Measurements from ENCODE around the gene FNIP2.

Gene FNIP2

GRCh38 chr4:158836002-158836369 is 67.2 kb downstream of the FNIP2 start:
- peaks cover 2 to 3% of the 10 kb centered on the region in 2 donors for H3K36me3 Mint-ChIP-seq

GRCh38 chr4:158836828-158837449 is 68.1 kb downstream of the FNIP2 start:
- Mint-ChIP-seq H3K27me3 (peaks cover 50 to 61% of the 10 kb centered on the region in 2 donors), H3K27ac (no peak overlapping the region), H3K4me1 (no peaks in the 10 kb centered on the region), H3K4me3 (no peak overlapping the region), H3K36me3 (peaks cover 2 to 3% of the 10 kb centered on the region in 2 donors), H3K9me3 (no peaks in the 10 kb centered on the region)
- no peak for ATAC-seq (replicated peaks)
- no peak for DNase-seq

More at GRCh38 chr4:158836002-158836369, 67.2 kb downstream of the FNIP2 start:
- ATAC-seq (replicated peaks) (no peak), DNase-seq (no peak)
- Mint-ChIP-seq H3K4me3 (no peak overlapping the region), H3K27ac (no peak overlapping the region), H3K27me3 (peaks cover 48 to 55% of the 10 kb centered on the region in 2 donors), H3K9me3 (no peaks in the 10 kb centered on the region), H3K4me1 (no peaks in the 10 kb centered on the region)

GRCh38 chr4:158837527-158838141 is 68.8 kb downstream of the FNIP2 start:
- Mint-ChIP-seq H3K27ac (no peak overlapping the region), H3K4me1 (no peaks in the 10 kb centered on the region), H3K27me3 (peaks cover 49 to 63% of the 10 kb centered on the region in 2 donors), H3K4me3 (no peak overlapping the region), H3K9me3 (no peaks in the 10 kb centered on the region), H3K36me3 (peaks cover 2 to 3% of the 10 kb centered on the region in 2 donors)
- ATAC-seq (replicated peaks) (no peak), DNase-seq (no peak)

- ATAC-seq (replicated peaks) (no peak), DNase-seq (no peak)
- H3K36me3 Mint-ChIP-seq: peaks cover 3% of the 10 kb centered on the region in 2 donors
- H3K9me3 Mint-ChIP-seq: no peaks in the 10 kb centered on the region
- peaks cover 44 to 59% of the 10 kb centered on the region in 2 donors for H3K27me3 Mint-ChIP-seq
- H3K4me1 Mint-ChIP-seq: no peaks in the 10 kb centered on the region
- no peak overlapping the region for H3K27ac Mint-ChIP-seq
- no peak overlapping the region for H3K4me3 Mint-ChIP-seq
These were observed 71.3 kb downstream of the FNIP2 start for GRCh38 chr4:158840131-158840530.

GRCh38 chr4:158841540-158841939 is 72.7 kb downstream of the FNIP2 start:
- H3K4me3 Mint-ChIP-seq: no peak overlapping the region
- peaks cover 38 to 62% of the 10 kb centered on the region in 2 donors for H3K27me3 Mint-ChIP-seq
- DNase-seq: no peak
- H3K27ac Mint-ChIP-seq: no peak overlapping the region
- H3K9me3 Mint-ChIP-seq: no peaks in the 10 kb centered on the region
- ATAC-seq (replicated peaks): no peak
- no peaks in the 10 kb centered on the region for H3K4me1 Mint-ChIP-seq
- H3K36me3 Mint-ChIP-seq: peaks cover 3% of the 10 kb centered on the region in 2 donors

- H3K27me3 Mint-ChIP-seq: peaks cover 51 to 69% of the 10 kb centered on the region in 2 donors
- peaks cover 8 to 11% of the 10 kb centered on the region in 2 donors for H3K4me1 Mint-ChIP-seq
- H3K27ac Mint-ChIP-seq: no peak overlapping the region
- H3K9me3 Mint-ChIP-seq: no peaks in the 10 kb centered on the region
- no peak for DNase-seq
- no peak for ATAC-seq (replicated peaks)
- peaks cover 0 to 3% of the 10 kb centered on the region in 2 donors for H3K36me3 Mint-ChIP-seq
- H3K4me3 Mint-ChIP-seq: no peak overlapping the region
These were observed 76.7 kb downstream of the FNIP2 start for GRCh38 chr4:158845311-158846041.

- no peak overlapping the region for H3K4me3 Mint-ChIP-seq
- no peak for DNase-seq
These were observed 78.7 kb downstream of the FNIP2 start for GRCh38 chr4:158847535-158847934.

GRCh38 chr4:158849681-158850080 is 80.9 kb downstream of the FNIP2 start:
- Mint-ChIP-seq H3K27me3 (peaks cover 38 to 57% of the 10 kb centered on the region in 2 donors), H3K36me3 (no peaks in the 10 kb centered on the region), H3K4me3 (no peak overlapping the region), H3K4me1 (peaks cover 10 to 16% of the 10 kb centered on the region in 2 donors), H3K27ac (no peak overlapping the region), H3K9me3 (no peaks in the 10 kb centered on the region)
- ATAC-seq (replicated peaks): no peak
- no peak for DNase-seq

More at GRCh38 chr4:158847535-158847934, 78.7 kb downstream of the FNIP2 start:
- ATAC-seq (replicated peaks): no peak
- H3K27ac Mint-ChIP-seq: no peak overlapping the region
- no peaks in the 10 kb centered on the region for H3K9me3 Mint-ChIP-seq
- H3K4me1 Mint-ChIP-seq: peaks cover 10 to 16% of the 10 kb centered on the region in 2 donors
- H3K36me3 Mint-ChIP-seq: peaks cover 0 to 3% of the 10 kb centered on the region in 2 donors
- peaks cover 48 to 65% of the 10 kb centered on the region in 2 donors for H3K27me3 Mint-ChIP-seq

GRCh38 chr4:158850371-158850770 is 81.5 kb downstream of the FNIP2 start:
- H3K27ac Mint-ChIP-seq: no peak overlapping the region
- DNase-seq: no peak

GRCh38 chr4:158850800-158851644 is 82.2 kb downstream of the FNIP2 start:
- H3K4me1 Mint-ChIP-seq: peaks cover 10 to 16% of the 10 kb centered on the region in 2 donors
- no peak for DNase-seq
- ATAC-seq (replicated peaks): no peak
- no peaks in the 10 kb centered on the region for H3K36me3 Mint-ChIP-seq
- H3K4me3 Mint-ChIP-seq: no peak overlapping the region
- no peaks in the 10 kb centered on the region for H3K9me3 Mint-ChIP-seq
- H3K27me3 Mint-ChIP-seq: peaks cover 38 to 69% of the 10 kb centered on the region in 2 donors
- no peak overlapping the region for H3K27ac Mint-ChIP-seq

More at GRCh38 chr4:158850371-158850770, 81.5 kb downstream of the FNIP2 start:
- no peaks in the 10 kb centered on the region for H3K36me3 Mint-ChIP-seq
- peaks cover 10 to 16% of the 10 kb centered on the region in 2 donors for H3K4me1 Mint-ChIP-seq
- H3K4me3 Mint-ChIP-seq: no peak overlapping the region
- no peak for ATAC-seq (replicated peaks)
- H3K9me3 Mint-ChIP-seq: no peaks in the 10 kb centered on the region
- H3K27me3 Mint-ChIP-seq: peaks cover 38 to 64% of the 10 kb centered on the region in 2 donors

GRCh38 chr4:158854236-158854635 is 85.4 kb downstream of the FNIP2 start:
- no peaks in the 10 kb centered on the region for H3K36me3 Mint-ChIP-seq
- H3K9me3 Mint-ChIP-seq: no peaks in the 10 kb centered on the region
- peaks cover 19 to 47% of the 10 kb centered on the region in 2 donors for H3K27me3 Mint-ChIP-seq
- ATAC-seq (replicated peaks) (no peak), DNase-seq (no peak)
- H3K27ac Mint-ChIP-seq: no peak overlapping the region
- H3K4me3 Mint-ChIP-seq: no peak overlapping the region
- H3K4me1 Mint-ChIP-seq: peaks cover 6 to 12% of the 10 kb centered on the region in 2 donors

GRCh38 chr4:158856852-158857251 is 88.0 kb downstream of the FNIP2 start:
- peak; percentile 87 to 88 for ATAC-seq (replicated peaks)
- Mint-ChIP-seq H3K9me3 (no peaks in the 10 kb centered on the region), H3K4me3 (no peak overlapping the region), H3K27me3 (peaks cover 7 to 35% of the 10 kb centered on the region in 2 donors), H3K4me1 (no peaks in the 10 kb centered on the region), H3K27ac (no peak overlapping the region), H3K36me3 (no peaks in the 10 kb centered on the region)
- DNase-seq: no peak

GRCh38 chr4:158857951-158858350 is 89.1 kb downstream of the FNIP2 start:
- Mint-ChIP-seq H3K27ac (no peak overlapping the region), H3K4me1 (no peaks in the 10 kb centered on the region), H3K36me3 (peaks cover 0 to 2% of the 10 kb centered on the region in 2 donors), H3K9me3 (no peaks in the 10 kb centered on the region), H3K4me3 (no peak overlapping the region), H3K27me3 (peaks cover 7 to 30% of the 10 kb centered on the region in 2 donors)
- DNase-seq (no peak), ATAC-seq (replicated peaks) (no peak)
